ENCODE data around the gene PRR23E.

PRR23E gene

DNA sequence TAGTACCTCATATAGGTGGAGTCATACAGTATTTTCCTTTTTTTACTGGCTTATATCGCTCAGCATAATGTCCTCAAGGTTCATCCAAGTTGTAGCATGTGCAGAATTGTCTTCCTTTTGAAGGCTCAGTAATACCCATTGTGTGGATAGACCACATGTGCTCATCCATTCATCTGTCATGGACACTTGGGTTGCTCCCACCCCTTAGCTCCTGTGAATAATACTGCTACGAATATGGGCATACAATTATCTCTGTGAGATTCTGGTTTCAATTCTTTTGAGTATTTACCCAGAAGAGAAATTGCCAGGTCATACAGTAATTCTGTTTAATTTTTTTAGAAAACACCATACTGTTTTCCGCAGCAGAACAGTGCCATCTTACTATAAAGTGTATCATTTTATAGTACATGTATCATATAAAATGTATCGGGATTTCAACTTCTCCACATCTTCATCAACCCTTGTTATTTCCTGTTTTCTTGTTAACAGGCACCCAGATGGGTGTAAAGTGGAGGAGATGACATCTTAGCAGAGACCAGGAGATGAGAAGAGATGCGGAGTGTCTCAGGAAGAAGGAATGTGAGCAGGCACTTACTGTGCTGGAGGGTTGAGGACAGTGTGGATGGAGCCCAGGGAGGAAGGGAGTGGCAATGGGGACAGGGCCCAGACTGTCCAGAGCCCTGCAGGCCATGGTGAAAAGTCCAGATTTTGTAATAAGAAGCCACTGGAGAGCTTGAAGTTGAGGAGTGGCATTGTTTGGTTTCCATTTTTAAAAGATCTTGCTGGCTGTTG lies 27.0 kb upstream of the PRR23E start:
- no peak for DNase-seq

DNA sequence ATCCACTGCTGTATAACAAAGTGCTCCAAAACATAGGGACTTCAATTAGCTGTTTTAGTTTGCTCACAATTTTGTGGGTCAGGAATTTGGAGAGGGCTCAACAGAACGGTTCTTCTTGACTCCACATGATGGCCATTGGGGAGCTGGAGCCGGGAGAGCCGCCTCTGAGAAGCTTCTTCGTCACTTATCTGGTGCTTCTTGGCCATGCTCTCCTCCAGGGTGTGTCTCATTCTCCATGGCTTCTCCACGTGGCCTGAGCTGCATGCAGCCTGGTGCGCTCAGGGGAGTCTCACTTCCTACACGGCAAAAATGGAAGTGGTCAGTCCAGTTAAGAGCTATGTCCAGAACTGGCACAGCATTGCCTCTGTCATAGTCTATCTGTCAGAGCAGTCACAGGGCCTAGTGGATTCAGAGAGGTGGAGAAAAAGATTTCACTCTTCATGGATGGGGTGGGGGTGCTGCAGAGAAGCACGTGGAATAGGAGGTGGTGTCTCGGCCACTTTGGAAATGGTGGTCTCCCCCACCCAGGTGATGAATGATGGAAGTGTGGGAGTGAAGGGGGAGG lies 26.3 kb upstream of the PRR23E start:
- DNase-seq: no peak

DNA sequence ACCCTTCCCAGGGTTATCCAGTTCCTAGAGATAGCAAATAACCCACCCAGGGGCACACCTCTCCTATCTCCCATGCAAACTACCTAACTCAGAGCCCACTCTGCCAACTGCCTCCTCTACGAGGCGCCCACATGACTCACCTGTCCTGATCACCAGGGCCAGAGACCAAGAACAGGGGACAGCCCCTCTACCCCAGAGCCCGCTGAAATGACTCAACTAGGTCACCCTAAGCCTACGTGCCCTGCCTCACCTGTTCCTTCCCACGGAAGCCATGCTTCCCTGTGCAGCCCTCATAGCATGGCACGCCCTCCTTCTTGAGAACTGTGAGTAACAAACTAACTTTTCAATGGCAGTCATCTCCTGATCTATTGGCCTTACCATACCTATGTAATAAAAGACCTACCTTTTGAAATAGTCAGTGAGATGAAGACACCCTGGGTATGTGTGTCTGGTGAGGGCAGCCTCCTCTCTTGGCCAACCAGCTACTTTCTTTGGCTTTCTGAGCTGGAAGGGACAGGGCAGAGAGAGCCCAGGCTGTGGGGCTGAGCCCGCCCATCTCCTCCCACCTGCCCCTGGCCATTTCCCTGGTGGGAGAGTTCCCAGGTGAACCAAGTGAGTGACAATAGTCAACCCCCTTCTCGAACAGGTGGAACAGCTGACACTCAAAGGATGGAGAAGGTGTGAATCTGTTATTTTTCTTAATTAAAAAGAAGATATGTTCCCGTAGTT lies 25.5 kb upstream of the PRR23E start:
- no peak for DNase-seq

DNA sequence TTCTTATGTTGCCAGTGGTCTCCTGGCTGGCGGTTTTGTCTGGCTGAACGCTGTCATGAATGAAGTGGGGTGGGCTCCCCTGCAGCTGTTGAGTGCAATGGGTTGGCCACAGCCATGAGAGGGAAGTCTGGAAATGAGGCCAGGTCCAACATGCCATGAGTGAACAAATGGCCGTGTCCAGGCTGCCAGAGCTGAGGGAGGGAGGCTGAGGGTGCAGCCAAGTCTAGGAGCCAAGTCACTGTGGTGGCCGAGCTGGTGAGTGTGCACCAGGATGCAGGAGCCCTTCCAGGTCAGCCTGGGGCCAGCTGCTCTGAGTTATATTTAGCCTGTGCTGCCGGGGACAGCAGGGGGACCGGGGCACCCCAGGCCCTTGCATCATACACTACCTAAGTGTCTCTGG lies 24.7 kb upstream of the PRR23E start:
- DNase-seq: no peak

GRCh38 chr3:127170814-127171213 lies 22.1 kb upstream of the PRR23E start:
- no peak for DNase-seq

DNA sequence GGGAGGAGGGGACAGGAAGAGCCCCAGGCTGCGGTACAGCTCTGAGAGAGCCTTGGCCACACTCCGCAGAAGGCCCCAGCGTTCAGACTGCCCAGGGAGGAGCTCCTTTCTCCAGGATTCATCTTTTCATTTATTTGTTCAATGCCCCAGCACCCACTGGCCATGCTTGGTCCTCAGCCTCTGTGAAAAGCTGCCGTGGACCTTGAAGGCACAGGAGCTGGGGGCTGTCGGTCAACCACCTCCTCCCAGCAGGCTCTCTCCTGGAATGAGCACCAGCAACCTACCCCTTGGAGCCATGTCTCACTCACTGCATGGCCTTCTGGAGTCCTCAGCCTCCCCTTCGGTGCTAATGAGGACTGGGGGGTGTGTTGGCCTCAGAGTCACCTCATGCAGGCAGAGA lies 21.6 kb upstream of the PRR23E start:
- no peak for DNase-seq

GRCh38 chr3:127171721-127172120 lies 21.2 kb upstream of the PRR23E start:
- no peak for DNase-seq

DNA sequence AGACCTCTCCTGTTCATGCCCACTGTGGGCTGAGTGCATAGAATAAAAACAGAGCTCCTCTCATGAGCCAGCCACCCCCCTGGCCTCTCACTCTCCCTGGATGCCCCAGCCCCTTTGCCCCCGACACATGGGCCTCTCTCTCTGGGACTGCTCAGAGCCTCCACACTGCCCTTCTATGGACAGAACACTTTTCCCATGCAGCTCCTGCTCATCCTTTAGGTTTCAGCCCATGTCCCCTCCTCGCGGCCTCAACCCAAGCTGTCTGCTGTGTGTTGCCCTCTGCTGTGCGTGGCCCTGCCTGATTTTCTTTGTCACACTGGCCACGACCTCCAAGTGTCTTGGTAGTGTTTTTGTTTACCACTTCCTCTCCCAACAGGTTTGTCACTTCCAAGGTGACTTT lies 20.7 kb upstream of the PRR23E start:
- DNase-seq: no peak

DNA sequence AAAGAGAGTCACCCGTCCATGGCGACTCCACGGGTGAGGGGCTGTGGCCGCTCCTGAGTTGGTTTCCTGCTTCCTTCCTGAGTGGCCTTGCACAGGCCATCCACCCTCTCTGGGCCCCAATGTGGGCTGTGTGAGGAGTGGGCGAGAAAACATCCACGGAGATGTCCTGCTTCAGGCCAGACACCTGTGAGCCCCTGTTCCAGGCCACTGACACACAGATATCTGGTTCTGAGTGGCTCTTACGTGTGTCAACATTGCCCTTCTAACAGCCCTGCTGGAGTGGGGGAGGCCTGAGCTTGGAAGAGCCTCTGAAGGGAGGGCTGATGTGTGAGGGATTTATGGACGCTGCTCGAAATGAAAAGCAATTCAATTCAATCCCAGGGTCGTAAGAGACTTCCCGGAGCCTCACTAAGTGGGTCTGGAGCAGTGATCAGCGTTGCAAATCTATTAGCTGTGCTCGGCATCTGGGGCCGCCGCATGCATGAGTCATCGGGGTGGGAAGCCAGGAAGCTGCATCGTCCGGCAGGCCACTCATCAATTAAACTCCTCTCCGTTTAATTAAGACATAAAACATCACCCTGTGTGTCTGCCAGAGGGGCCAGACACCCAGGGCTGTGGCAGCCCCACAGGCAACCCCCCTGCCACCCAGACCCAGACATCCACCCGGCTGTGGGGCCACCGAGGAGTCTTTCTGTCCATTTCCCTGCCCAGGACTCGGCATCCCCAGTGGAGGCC lies 20.0 kb upstream of the PRR23E start:
- DNase-seq: no peak

DNA sequence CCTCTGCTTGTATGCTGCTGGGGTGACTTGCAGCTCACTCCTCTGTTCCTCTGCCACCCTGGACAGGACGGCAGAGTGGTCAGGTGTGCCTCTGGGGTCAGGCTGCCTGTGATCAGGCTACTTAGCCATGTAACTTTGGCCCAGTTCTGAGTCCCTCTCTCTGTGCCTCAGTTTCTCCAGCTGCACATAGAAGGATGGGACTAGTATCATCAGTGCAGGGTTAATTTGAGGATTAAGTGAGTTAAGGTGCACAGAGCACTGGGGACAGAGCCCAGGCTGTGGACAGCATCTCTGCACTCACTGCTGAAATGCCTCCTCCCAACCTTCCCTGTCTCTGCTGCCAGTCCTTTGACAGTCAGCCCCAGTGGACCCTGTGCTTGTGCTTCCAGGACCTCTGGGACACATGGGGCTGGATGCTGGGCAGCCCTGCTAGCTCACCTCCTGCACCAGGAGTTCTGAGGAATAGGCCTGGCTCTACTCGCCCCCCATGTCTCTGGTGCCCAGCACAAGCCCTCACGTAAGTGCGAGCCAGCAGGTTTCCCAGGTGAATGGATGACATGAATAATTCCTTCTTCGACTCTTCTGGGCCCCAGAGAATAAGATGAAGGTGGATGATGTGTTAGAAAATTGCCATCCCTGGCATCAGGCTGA lies 19.3 kb upstream of the PRR23E start:
- no peak for DNase-seq

- DNase-seq: no peak
Observed at GRCh38 chr3:127174284-127174683, 18.6 kb upstream of the PRR23E start.

DNA sequence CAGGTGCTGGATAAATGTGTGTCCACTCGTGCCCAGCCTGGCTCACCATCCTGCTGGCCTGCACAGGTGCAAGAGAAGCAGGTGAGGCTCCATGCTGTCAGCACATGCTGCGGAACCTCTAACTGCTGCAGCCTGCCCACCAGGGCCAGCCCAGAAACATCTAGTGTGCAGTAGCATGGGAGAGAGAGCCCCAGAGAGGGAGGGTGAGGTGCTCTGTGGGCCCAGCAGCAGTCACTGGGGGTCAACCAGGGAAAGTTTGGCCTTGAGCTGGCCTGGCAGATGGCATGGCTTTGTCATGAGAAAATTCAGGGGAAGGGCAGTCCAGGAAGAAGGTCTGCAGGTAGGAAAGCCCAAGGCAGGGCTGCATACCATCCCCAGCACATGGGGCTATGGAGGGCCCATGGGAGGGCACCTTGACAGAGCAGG lies 18.2 kb upstream of the PRR23E start:
- no peak for DNase-seq

- DNase-seq: no peak
Observed at GRCh38 chr3:127175272-127175671, 17.7 kb upstream of the PRR23E start.

DNA sequence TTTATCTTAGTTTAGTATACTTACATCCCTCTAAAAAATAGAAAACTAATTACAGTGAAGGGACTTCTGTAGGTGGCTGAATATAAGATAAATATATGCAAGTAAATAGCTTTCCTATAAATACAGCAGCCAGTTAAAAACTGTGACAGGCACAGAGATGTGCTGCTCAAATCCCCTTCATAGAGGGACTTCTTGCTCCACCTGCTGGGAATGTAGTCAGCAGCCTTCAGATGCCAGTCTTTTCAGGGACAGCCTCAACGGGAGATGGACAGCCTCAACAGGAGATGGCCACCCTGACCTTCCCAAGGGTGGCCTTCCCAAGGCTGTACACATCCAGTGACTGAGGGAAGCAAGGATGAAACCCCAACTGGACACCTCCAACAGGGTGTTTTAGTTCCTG lies 15.7 kb upstream of the PRR23E start:
- no peak for DNase-seq

- no peak for DNase-seq
Observed at GRCh38 chr3:127180859-127181258, 12.1 kb upstream of the PRR23E start.

DNA sequence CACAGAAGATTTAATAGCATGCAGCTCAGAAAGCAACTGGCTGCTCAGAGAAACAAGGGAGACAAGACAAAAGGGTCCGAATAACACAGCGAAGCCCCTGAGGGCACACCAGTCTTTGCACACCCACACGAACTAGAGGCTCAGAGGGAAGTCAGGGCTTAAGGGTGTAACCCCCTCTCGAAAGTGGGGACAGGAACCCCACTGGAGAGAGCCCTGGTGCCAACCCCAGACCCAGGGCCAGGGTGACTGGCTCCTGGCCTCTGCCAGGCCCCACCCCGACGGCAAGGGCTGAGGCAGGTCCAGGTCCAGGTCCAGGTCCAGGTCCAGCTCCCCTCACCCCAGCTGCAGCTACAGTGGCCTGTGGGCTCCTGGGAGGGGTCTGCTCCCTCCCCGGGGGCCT lies 10.5 kb upstream of the PRR23E start:
- no peak for DNase-seq

DNA sequence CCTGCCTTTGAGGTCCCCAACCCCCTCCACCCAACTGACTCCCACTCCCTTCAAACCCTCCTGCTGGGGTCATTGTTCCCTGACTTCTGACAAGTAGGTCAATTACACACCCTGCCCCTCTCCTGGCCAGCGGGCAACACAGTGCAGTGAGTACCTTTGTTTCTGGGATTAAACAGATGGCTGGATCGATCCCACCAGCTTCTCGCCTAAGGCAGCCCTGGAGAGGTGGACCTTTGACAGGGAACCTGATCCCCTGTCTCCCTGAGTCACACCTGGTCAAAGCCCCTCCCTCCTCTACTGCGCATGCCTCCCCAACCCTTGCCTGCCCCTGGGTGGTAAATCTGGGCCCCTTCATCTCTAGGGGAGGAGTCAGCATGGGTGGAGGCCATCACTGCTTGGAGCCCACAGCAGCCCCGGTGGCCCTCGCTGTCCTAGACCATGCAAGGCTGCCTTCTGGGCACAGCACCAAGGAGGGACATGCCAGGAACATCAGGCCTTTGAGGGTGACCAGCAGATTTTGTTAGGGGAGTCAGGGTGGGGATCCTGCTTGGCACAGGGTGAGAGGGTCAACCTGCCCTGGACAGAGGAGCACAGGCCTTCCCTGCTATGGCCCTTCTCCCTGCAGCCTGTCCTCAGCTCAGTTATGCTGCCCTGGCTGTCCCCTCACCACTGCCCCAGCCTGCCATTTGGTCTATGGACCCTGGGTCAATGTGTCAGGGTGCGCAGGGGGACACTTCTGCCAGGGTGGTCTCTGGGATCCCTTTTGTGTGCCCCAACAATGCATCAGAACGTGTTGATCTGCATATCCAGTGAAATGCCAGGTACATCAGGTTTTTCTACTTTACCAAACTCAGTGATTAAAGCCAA lies 9.8 kb upstream of the PRR23E start:
- no peak for DNase-seq

DNA sequence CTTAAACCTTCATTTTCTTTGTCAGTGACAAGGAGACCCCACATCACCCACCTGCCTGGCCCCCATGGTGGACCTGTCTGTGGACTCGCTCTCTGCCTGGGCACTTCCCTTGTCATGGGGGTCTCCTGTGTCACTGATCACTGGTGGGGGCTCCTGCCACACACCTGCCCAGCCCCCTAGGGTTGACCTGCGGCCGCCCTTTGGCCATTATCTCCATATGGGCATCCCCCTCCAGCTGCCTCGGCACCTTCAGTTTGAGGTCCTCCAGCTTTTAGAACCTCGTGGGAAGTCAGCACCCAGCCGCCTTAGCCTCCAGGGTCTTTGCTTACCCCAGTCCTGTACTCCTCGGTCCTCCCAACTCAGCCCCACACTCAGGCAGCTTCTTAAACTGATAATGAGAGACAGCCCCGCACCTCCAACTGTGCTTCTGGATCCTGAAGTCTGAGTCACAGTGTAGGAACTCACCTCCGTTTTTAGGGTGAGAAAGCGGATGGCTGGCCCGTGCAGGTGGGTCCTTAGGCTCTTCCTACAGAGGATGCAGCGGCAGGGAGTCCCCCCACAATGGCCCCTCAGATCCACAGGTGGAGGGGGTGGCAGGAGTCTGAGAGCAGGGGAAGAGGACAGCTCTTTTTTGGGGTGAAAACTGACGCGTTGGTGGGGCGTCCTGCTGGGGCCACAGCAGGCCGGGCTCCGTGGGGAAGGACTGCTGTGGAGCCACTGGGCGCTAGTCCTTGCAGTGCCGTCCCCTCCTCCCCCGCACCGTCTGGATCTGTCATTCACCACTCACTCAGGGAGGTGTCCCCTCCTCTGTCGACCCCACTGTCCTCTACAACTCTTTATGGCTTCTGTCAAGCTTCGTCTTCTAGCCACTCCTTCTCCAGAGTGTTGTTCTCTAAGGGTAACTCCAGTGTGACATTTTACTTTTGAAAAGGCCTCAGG lies 8.7 kb upstream of the PRR23E start:
- DNase-seq: no peak

GRCh38 chr3:127184870-127185216 lies 8.1 kb upstream of the PRR23E start:
- no peak for DNase-seq

GRCh38 chr3:127185268-127185667 lies 7.7 kb upstream of the PRR23E start:
- no peak for DNase-seq
